GM12801 (cell line): ENCODE results near the gene MPP2.

Source experiments
- TF ChIP-seq, protein P1 (sequence below): IDR thresholded peaks from one replicate; pipeline ENCODE4 v1.5.1; 2011; ENCODE audit warnings: control low read depth; ENCODE audit not compliant: insufficient read length; ENCODE audit errors: extremely low read depth

The MPP2 gene

DNA sequence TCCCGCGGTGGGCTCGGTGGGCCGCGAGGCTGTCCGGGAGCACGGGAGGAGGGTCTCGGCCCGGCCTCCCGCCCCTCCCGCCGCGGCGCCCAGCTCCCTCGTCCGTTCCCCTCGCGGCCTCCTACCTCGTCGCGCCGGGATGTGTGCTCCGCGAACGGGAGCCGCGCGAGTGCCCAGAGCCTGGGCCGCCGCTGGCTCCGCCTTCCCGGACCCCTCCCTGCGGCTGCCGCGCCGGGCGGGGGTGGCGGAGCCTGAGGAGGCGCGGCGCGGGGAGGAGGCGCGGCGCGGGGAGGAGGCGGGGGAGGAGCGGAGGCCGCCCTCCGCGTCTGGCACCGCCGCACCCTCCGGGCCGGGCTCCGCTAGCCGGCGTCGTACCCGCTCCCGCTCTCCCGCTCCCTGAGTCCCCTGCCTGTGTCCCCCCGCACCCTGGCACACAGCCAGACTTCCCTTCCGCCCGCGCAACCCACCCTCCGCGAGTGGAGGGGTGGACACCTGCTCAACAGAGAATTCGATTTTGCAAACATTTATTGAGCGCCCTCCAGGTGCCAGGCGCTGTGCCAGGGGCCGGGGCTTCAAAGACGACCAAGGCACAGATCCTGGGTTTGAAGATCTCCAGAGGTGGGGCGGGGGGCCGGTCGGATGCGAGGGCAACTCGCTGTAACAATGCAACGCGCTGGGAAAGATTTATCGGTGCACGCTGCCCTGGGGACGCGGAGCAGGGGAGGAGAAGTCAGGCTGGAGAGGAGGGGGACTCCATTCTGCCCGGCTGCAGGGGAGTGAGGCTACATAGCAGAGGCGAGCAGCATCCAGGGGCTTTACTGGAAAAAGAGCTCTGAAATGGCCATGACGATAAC, 74.1 kb downstream of the MPP2 start, which contains the start of gene MPP3:
MPP3 (minus strand) TSS at position 171 of the 854 bp plus-strand sequence. CDS start 1,240 bp downstream, outside the sequence.
- TF ChIP-seq, protein P1, sequence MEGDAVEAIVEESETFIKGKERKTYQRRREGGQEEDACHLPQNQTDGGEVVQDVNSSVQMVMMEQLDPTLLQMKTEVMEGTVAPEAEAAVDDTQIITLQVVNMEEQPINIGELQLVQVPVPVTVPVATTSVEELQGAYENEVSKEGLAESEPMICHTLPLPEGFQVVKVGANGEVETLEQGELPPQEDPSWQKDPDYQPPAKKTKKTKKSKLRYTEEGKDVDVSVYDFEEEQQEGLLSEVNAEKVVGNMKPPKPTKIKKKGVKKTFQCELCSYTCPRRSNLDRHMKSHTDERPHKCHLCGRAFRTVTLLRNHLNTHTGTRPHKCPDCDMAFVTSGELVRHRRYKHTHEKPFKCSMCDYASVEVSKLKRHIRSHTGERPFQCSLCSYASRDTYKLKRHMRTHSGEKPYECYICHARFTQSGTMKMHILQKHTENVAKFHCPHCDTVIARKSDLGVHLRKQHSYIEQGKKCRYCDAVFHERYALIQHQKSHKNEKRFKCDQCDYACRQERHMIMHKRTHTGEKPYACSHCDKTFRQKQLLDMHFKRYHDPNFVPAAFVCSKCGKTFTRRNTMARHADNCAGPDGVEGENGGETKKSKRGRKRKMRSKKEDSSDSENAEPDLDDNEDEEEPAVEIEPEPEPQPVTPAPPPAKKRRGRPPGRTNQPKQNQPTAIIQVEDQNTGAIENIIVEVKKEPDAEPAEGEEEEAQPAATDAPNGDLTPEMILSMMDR, result no peak

DNA sequence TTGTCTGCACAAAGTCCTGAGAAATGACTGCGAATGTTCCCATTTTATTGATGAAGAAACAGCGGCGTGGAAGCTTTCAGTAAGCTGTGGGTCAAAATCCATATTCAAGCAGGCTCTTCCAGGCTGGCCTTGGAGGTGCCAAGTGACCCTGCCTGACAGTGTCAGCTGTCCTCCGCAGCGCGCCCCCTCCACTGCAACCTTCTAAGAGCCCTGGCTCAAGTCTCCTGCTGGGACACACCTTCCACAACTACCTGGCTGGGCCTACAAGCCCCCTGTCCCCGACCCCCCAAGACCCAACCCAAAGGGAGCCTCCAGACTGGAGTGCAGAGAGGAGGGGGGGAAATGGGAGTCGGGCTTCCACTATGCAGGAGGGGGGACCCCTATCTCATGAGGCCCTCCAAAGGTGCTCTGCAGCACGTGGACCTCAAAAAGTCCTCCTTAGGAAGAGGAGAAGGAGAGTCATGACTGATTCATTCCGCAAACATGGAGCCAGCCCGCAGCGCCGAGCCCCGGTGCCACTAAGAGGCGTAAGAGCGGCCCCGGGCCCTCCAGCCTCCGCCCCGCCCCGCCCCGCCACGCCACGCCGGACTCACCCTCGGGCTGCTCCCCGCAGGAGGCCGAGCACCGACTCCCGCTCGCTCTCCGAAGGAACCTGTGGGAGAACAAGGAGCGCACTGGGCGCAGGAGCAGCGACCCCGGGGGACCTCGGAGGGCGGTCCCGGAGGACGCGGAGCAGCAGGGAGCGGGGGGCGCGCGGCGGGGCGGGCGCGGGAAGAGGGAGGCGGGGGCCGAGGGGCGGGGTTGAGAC, 75.0 kb downstream of the MPP2 start:
- TF ChIP-seq, protein P1, result no peak

- TF ChIP-seq, protein P1, result no peak
These were observed 75.7 kb downstream of the MPP2 start for GRCh38 chr17:43831633-43832032.

- TF ChIP-seq, protein P1, result no peak
These were observed 76.7 kb downstream of the MPP2 start for GRCh38 chr17:43830510-43831140.

- TF ChIP-seq, protein P1, result no peak
These were observed 77.6 kb downstream of the MPP2 start for GRCh38 chr17:43829738-43830137.

DNA sequence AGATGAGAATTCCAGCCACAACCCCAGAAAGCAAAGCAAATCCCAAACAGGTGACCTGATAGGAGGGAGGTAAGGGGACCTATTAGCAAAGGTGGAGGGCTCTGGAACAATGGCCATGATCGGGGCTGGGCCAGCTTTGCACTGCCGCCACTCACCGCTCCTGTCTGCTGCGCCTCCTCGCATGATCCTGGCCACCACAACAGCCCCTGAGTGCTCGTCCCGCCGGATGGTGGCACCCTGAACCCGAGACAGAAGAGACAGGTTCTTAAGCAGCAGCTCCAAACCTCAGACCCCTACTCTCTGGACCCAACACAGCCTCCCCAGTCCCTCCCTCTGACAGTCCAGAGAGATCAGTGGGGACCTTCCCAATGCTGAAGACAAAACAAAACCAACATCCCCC, 79.7 kb downstream of the MPP2 start:
- TF ChIP-seq, protein P1, result no peak

- TF ChIP-seq, protein P1, result no peak
These were observed 81.1 kb downstream of the MPP2 start for GRCh38 chr17:43826206-43826605.
